CD14-positive monocyte (primary cell): ENCODE data around the gene ACTN4. TPM values are rescaled to one million over a fixed set of nuclear protein-coding genes. Genes with fewer than 3 reads are reported as not detected.
A peak's percentile ranks its signal among the peaks of the same experiment; 100 is the strongest.

ENCODE experiments used
- DNase-seq, 3 donors: peaks; one replicate each; pipeline ENCODE4 v3.0.0-alpha.2; 2011 to 2022
- H2AFZ ChIP-seq: 2 replicates; pipeline ENCODE4 v1.6.0; 2012; ENCODE audit warnings: mild to moderate bottlenecking, low read depth, low read length, inconsistent platforms; ENCODE audit not compliant: insufficient read depth, poor library complexity, severe bottlenecking
- H3K27ac ChIP-seq, 2 donors: 1 replicate in 1 of 2; 2 replicates in 1 of 2; pipeline ENCODE4 v1.5.1; 2012 to 2013; ENCODE audit warnings: low read length in 2 of 2, control low read depth in 1 of 2, inconsistent platforms in 1 of 2, low read depth in 1 of 2, mild to moderate bottlenecking in 1 of 2
- H3K27me3 ChIP-seq, 2 donors: one replicate each; pipeline versions ENCODE4 v1.6.0 to v1.6.1; 2011 to 2013; ENCODE audit warnings: low read length in 2 of 2; ENCODE audit not compliant: control insufficient read depth in 2 of 2, insufficient read depth in 2 of 2
- H3K36me3 ChIP-seq, 2 donors: replicated peaks in 1 of 2; 1 replicate in 1 of 2; 2 replicates in 1 of 2; pipeline versions ENCODE4 v1.5.1 to v1.6.1; 2012 to 2013; ENCODE audit warnings: low read length in 2 of 2, control low read depth in 1 of 2, inconsistent platforms in 1 of 2, mild to moderate bottlenecking in 1 of 2; ENCODE audit not compliant: insufficient read depth in 2 of 2, control insufficient read depth in 1 of 2
- H3K4me1 ChIP-seq, 2 donors: 1 replicate in 1 of 2; 2 replicates in 1 of 2; pipeline versions ENCODE4 v1.5.1 to v1.6.1; 2012 to 2013; ENCODE audit warnings: low read length in 2 of 2, control low read depth in 1 of 2, inconsistent platforms in 1 of 2, mild to moderate bottlenecking in 1 of 2, moderate library complexity in 1 of 2; ENCODE audit not compliant: insufficient read depth in 2 of 2, control insufficient read depth in 1 of 2
- H3K4me2 ChIP-seq: replicated peaks from 2 replicates; pipeline ENCODE3; 2012; ENCODE audit warnings: low read length, moderate library complexity, mild to moderate bottlenecking; ENCODE audit not compliant: poor library complexity, severe bottlenecking; ENCODE audit errors: extremely low read depth
- H3K4me3 ChIP-seq, 3 experiments: fragments of 200-600 bp in 1 of 3; sonication (generic) in 1 of 3; replicated peaks in 1 of 3; 1 replicate in 2 of 3; 2 replicates in 1 of 3; pipeline ENCODE4 v1.5.1; 2011 to 2013; ENCODE audit warnings: low read length in 3 of 3, mild to moderate bottlenecking in 3 of 3, control low read depth in 2 of 3, low read depth in 2 of 3, inconsistent platforms in 1 of 3, moderate library complexity in 1 of 3
- H3K79me2 ChIP-seq: 2 replicates; pipeline ENCODE4 v1.6.0; 2012; ENCODE audit warnings: mild to moderate bottlenecking, control low read depth, inconsistent platforms, low read length, moderate library complexity; ENCODE audit not compliant: insufficient read depth
- H3K9ac ChIP-seq: 2 replicates; pipeline ENCODE4 v1.6.0; 2017; ENCODE audit warnings: low read length, mild to moderate bottlenecking; ENCODE audit not compliant: insufficient read depth, poor library complexity, severe bottlenecking
- H3K9me3 ChIP-seq, 2 donors: replicated peaks in 1 of 2; 1 replicate in 1 of 2; 2 replicates in 1 of 2; pipeline versions ENCODE4 v1.5.1 to v1.6.1; 2012 to 2013; ENCODE audit warnings: low read length in 2 of 2, control low read depth in 1 of 2; ENCODE audit not compliant: control insufficient read depth in 1 of 2, insufficient read depth in 1 of 2
- H4K20me1 ChIP-seq: 2 replicates; pipeline ENCODE4 v1.6.0; 2012; ENCODE audit warnings: mild to moderate bottlenecking, low read length, control low read depth, moderate library complexity; ENCODE audit not compliant: insufficient read depth
- H3K27ac Mint-ChIP-seq, 7 donors: one replicate each; pipeline ENCODE4 v1.8.0; 2020; ENCODE audit warnings: mild to moderate bottlenecking in 7 of 7, mixed read lengths in 7 of 7, moderate library complexity in 6 of 7, inconsistent platforms in 2 of 7
- H3K27me3 Mint-ChIP-seq, 3 donors: one replicate each; pipeline ENCODE4 v1.8.0; 2021 to 2022; ENCODE audit warnings: low read depth in 3 of 3, mild to moderate bottlenecking in 3 of 3, mixed read lengths in 3 of 3, moderate library complexity in 3 of 3, inconsistent platforms in 1 of 3
- H3K36me3 Mint-ChIP-seq, 2 donors: one replicate each; pipeline ENCODE4 v1.8.0; 2020; ENCODE audit warnings: mixed read lengths in 2 of 2, inconsistent platforms in 1 of 2, mild to moderate bottlenecking in 1 of 2
- H3K4me1 Mint-ChIP-seq: one replicate; pipeline ENCODE4 v1.8.0; 2020; ENCODE audit warnings: mild to moderate bottlenecking, mixed read lengths
- H3K4me3 Mint-ChIP-seq, 2 donors: one replicate each; pipeline ENCODE4 v1.8.0; 2020; ENCODE audit warnings: mild to moderate bottlenecking in 2 of 2, mixed read lengths in 2 of 2, moderate library complexity in 1 of 2
- H3K9me3 Mint-ChIP-seq, 7 donors: one replicate each; pipeline ENCODE4 v1.8.0; 2020 to 2022; ENCODE audit warnings: mixed read lengths in 7 of 7, mild to moderate bottlenecking in 6 of 7, moderate library complexity in 6 of 7, inconsistent platforms in 2 of 7
- WGBS: methylation state at CpG from one replicate; pipeline ENCODE4 v1.1.5; 2013; ENCODE audit warnings: missing lambda C conversion rate; ENCODE audit not compliant: insufficient coverage; 5-methylcytosine and 5-hydroxymethylcytosine counted together
- intact Hi-C, 2 donors: fragments of 100-400 bp; cut with micrococcal nuclease; formaldehyde crosslinking; loops; one replicate each; pipeline versions ENCODE4 v1.15.0 to v1.15.1; 2023
- polyA plus RNA-seq, 3 donors: library from polyadenylated mRNA; depleted of rRNA in 1 of 3; unstranded in 2 of 3; stranded (reverse) in 1 of 3; fragments of 300-500 nt in 2 of 3; fragments of >200 nt in 1 of 3; fragmentation: Illumina TruSeq in 2 of 3; gene quantifications; 1 replicate in 2 of 3; 2 replicates in 1 of 3; pipeline ENCODE4 v1.2.3, GENCODE V29; 2012 to 2021
- TF ChIP-seq, protein P1 (sequence below): fragments of 200-600 bp; IDR thresholded peaks from one replicate; pipeline ENCODE4 v1.8.0; 2022; ENCODE audit warnings: antibody characterized with exemption, mild to moderate bottlenecking

ACTN4 gene
- polyA plus RNA-seq, 3 donors = 8.4 to 177 (median 16.0) TPM

DNA sequence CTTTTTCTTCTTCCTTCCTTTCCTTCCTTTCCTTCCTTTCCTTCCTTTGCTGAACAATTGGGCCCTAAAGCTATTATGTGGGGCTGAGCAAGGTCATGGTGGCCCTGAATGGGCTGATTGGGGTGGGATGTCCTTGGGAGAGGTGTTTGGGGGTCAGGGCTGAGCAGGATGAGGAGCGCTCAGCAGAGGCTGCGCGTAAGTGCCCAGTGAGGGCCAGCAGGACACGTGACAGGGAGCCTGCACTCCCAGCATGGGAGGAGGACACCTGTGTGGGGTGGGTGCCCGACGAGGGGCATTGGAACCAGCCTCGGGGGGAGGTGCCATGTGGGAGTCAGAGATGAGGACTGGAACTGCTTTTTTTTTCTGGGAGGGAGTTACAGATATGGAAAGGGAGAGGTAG lies 131.3 kb downstream of the ACTN4 start:
- Histone ChIP-seq H3K9ac (no peak overlapping the region), H3K4me1 (no peaks in the 10 kb centered on the region), H3K27ac (no peak overlapping the region), H2AFZ (no peak overlapping the region), H3K4me3 (no peak overlapping the region), H3K79me2 (no peaks in the 10 kb centered on the region), H3K4me2 (no peak overlapping the region), H3K27me3 (no peaks in the 10 kb centered on the region), H3K9me3 (no peaks in the 10 kb centered on the region), H3K36me3 (no peaks in the 10 kb centered on the region), H4K20me1 (no peaks in the 10 kb centered on the region)
- TF ChIP-seq, protein P1, sequence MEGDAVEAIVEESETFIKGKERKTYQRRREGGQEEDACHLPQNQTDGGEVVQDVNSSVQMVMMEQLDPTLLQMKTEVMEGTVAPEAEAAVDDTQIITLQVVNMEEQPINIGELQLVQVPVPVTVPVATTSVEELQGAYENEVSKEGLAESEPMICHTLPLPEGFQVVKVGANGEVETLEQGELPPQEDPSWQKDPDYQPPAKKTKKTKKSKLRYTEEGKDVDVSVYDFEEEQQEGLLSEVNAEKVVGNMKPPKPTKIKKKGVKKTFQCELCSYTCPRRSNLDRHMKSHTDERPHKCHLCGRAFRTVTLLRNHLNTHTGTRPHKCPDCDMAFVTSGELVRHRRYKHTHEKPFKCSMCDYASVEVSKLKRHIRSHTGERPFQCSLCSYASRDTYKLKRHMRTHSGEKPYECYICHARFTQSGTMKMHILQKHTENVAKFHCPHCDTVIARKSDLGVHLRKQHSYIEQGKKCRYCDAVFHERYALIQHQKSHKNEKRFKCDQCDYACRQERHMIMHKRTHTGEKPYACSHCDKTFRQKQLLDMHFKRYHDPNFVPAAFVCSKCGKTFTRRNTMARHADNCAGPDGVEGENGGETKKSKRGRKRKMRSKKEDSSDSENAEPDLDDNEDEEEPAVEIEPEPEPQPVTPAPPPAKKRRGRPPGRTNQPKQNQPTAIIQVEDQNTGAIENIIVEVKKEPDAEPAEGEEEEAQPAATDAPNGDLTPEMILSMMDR = no peak
- H3K27ac Mint-ChIP-seq = peak overlapping the region in 2 of 7 donors; percentile 16 to 64
- intact Hi-C loops = no loop called here
- H3K27me3 Mint-ChIP-seq = peaks cover 5 to 23% (median 15%) of the 10 kb centered on the region in 3 donors
- H3K36me3 Mint-ChIP-seq = no peaks in the 10 kb centered on the region
- WGBS = 81% methylated on average over 6 of the region's 7 CpGs
- H3K9me3 Mint-ChIP-seq = no peaks in the 10 kb centered on the region
- no peaks in the 10 kb centered on the region for H3K4me1 Mint-ChIP-seq
- DNase-seq = no peak
- no peak overlapping the region for H3K4me3 Mint-ChIP-seq

DNA sequence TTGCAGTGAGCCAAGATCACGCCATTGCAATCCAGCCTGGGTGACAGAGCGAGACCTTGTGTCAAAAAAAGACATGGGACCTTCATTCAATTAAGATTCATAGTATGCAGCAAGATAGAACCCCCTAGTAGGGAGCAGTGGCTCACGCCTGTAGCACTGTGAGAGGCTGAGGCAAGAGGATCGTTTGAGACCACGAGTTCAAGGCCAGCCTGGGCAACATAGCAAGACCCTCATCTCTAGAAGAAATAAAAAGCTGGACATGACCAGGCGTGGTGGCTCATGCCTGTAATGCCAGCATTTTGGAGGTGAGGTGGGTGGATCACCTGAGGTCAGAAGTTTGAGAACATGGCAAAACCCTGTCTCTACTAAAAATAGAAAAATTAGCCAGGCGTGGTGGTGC lies 133.0 kb downstream of the ACTN4 start:
- H3K4me1 ChIP-seq = no peaks in the 10 kb centered on the region
- Mint-ChIP-seq H3K36me3 (no peaks in the 10 kb centered on the region), H3K4me3 (no peak overlapping the region), H3K4me1 (no peaks in the 10 kb centered on the region), H3K27me3 (peaks cover 5 to 23% (median 15%) of the 10 kb centered on the region in 3 donors), H3K27ac (no peak overlapping the region), H3K9me3 (no peaks in the 10 kb centered on the region)
- no peak for DNase-seq
- H3K79me2 ChIP-seq = no peaks in the 10 kb centered on the region
- H4K20me1 ChIP-seq = no peaks in the 10 kb centered on the region
- 96% methylated on average over 6 of the region's 7 CpGs for WGBS
- no peak overlapping the region for H3K4me2 ChIP-seq
- H2AFZ ChIP-seq = no peak overlapping the region
- no peak overlapping the region for H3K4me3 ChIP-seq
- H3K36me3 ChIP-seq = no peaks in the 10 kb centered on the region
- H3K27me3 ChIP-seq = no peaks in the 10 kb centered on the region
- TF ChIP-seq, protein P1 = no peak
- no peak overlapping the region for H3K9ac ChIP-seq
- no peak overlapping the region for H3K27ac ChIP-seq
- H3K9me3 ChIP-seq = no peaks in the 10 kb centered on the region
- intact Hi-C loops = no loop called here
